NB4 (cell line): ENCODE results near the gene ZNF83.
A peak's percentile ranks its signal among the peaks of the same experiment; 100 is the strongest.
"Not testable (repeated sequence)": the region's sequence is repeated elsewhere in the genome, so short reads cannot be mapped to it uniquely, and the experiment has no call there.

ENCODE experiments used
- DNase-seq: peaks from one replicate; pipeline ENCODE4 v3.0.0; 2010; ENCODE audit warnings: low read depth
- H3K4me3 ChIP-seq: one replicate; pipeline ENCODE4 v1.5.1; 2011; ENCODE audit warnings: mild to moderate bottlenecking, low read depth, low read length, moderate library complexity
- MYC ChIP-seq: IDR thresholded peaks from 2 replicates; pipeline ENCODE4 v1.6.1; 2011; ENCODE audit warnings: low read depth, low read length
- POLR2A ChIP-seq: IDR thresholded peaks from 2 replicates; pipeline ENCODE4 v1.6.1; 2011; ENCODE audit warnings: mild to moderate bottlenecking; ENCODE audit not compliant: insufficient read length; ENCODE audit errors: extremely low read depth
- TF ChIP-seq, protein P1 (sequence below): IDR thresholded peaks from 2 replicates; pipeline ENCODE4 v1.6.1; 2011; ENCODE audit warnings: low read depth, low read length
- TF ChIP-seq, protein P2 (sequence below): IDR thresholded peaks from one replicate; pipeline ENCODE4 v1.5.1; 2012; ENCODE audit warnings: low read depth, low read length

Gene ZNF83

DNA sequence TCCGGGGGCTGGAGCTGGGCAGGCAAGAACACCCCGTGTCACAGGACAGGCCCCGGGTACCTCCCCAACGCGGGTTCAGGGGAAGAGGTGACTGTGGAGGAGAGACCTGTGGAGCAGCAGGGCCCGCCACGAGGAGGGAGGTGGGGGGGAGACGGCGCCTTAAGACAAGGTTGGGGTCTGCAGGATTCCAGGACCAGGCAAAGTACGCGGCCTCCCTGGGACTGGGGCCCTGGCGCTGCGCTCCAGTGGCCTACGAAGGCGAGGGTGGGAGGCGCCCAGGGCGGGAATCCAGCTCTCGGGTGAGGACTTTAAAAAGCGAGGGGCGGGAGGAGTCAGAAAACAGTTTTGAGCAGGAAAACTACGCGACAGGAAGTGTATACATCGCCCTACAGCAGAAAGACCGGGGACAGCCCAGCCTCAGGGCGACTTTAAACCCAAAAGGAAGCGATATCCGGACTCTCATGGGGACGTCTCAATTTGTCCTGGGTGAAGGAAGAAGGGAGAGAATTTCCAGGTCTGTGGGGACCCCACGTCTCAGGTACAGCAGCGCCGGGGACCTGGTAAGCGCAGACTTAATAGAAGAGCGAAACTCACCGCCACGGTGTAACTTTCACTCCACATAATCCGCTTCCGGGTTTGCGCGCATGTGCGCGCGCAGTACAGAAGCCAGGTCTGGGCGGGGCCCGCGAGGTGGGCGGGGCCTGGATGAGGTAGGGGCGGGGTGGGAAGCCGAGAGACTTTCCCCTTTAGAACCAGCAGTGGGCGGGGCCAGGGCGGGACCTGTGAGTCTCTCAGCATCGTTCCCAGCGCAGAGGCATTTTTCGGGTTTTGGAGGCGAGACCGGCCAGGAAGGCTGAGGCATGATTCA is at the start of gene ZNF83:
Gene ZNF83, minus strand, starts transcription at position 638 of the 868 bp plus-strand sequence.
- TF ChIP-seq, protein P1, sequence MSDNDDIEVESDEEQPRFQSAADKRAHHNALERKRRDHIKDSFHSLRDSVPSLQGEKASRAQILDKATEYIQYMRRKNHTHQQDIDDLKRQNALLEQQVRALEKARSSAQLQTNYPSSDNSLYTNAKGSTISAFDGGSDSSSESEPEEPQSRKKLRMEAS = peak; percentile 56; the same call in 1 of the 2 replicates
- peak; percentile 79 for TF ChIP-seq POLR2A
- TF ChIP-seq, protein P2, sequence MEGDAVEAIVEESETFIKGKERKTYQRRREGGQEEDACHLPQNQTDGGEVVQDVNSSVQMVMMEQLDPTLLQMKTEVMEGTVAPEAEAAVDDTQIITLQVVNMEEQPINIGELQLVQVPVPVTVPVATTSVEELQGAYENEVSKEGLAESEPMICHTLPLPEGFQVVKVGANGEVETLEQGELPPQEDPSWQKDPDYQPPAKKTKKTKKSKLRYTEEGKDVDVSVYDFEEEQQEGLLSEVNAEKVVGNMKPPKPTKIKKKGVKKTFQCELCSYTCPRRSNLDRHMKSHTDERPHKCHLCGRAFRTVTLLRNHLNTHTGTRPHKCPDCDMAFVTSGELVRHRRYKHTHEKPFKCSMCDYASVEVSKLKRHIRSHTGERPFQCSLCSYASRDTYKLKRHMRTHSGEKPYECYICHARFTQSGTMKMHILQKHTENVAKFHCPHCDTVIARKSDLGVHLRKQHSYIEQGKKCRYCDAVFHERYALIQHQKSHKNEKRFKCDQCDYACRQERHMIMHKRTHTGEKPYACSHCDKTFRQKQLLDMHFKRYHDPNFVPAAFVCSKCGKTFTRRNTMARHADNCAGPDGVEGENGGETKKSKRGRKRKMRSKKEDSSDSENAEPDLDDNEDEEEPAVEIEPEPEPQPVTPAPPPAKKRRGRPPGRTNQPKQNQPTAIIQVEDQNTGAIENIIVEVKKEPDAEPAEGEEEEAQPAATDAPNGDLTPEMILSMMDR = no peak
- peak; percentile 52; the same call in 1 of the 2 replicates for TF ChIP-seq MYC
- DNase-seq = peak; percentile 90

DNA sequence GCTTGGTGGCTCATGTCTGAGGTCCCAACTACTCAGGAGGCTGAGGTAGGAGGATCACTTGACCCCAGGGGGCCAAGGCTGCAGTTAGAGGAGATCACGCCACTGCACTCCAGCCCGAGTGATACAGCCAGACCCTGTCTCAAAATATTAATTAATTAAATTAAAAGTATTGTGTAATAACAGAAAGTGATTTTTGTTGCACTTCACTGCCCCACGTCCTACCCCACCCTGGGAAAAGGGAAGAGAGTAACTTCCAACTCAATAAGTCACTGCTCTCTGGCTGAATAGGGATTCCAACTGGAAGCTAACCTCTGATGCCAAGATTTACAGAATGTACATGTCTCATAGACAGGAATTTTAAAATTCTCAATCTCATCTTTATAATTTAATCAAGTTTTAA is 49.5 kb upstream of the ZNF83 start:
- no peak overlapping the region for H3K4me3 ChIP-seq
- no peak for DNase-seq
- TF ChIP-seq POLR2A (no peak), MYC (no peak)
- TF ChIP-seq, protein P1 = no peak
- TF ChIP-seq, protein P2 = no peak

More for the DNA sequence above, at the start of gene ZNF83:
- peak within 1 kb of the TSS; percentile 93 for H3K4me3 ChIP-seq

DNA sequence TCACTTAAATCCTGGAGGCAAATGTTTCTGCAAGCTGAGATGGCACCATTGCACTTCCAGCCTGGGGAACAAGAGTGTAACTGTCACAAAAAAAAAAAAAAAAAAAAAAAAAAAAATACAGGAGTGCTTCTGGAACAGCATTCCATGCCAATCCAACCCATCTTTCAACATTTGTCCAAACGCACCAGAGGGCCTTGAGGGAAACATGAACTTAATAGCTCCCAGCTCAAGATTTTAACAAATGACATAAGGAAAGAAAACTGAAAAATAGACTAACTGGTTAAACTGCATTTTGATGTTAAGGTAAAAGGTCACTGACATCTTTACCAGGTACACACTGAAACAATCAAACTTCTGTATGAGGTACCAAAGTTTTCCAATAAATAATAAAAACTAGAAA is 47.7 kb upstream of the ZNF83 start:
- TF ChIP-seq MYC (no peak), POLR2A (no peak)
- TF ChIP-seq, protein P1 = no peak
- TF ChIP-seq, protein P2 = no peak
- DNase-seq = no peak
- no peak overlapping the region for H3K4me3 ChIP-seq

DNA sequence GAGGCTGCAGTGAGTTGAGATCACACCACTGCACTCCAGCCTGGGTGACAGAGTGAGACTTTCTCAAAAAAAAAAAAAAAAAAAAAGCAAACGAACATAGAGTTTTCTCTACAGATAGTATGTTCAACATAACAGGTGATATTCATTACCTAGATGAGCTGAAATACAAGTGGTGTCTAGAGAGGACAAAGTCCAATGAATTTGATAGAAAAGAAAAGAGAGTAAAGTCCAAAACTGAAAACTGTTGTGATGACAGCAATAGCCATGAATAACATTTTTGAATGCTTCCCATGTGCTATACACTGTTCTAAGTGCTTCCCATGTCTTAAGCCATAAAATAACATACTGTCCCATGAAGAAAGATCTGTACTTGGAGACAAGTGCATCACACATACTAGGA is 43.1 kb upstream of the ZNF83 start:
- not testable (repeated sequence) for H3K4me3 ChIP-seq, DNase-seq

DNA sequence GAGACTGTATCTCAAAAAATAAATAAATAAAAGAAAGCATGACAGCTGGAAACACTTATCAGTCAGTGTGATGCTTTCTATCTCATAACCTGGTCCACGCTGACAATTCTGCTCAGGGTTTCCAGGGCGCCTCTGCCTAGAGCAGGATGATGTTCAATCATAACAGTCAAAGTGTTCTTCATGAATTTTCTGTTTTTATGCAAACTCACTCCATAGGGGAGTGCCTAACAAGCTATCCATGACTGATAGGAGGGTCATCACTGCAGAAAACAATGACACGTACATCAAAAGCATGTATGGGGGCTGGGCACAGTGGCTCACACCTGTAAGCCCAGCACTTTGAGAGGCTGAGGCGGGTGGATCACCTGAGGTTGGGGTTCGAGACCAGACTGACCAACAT is 41.4 kb upstream of the ZNF83 start:
- no peak overlapping the region for H3K4me3 ChIP-seq
- no peak for DNase-seq
- TF ChIP-seq, protein P1 = no peak
- TF ChIP-seq, protein P2 = no peak
- TF ChIP-seq POLR2A (no peak), MYC (no peak)

DNA sequence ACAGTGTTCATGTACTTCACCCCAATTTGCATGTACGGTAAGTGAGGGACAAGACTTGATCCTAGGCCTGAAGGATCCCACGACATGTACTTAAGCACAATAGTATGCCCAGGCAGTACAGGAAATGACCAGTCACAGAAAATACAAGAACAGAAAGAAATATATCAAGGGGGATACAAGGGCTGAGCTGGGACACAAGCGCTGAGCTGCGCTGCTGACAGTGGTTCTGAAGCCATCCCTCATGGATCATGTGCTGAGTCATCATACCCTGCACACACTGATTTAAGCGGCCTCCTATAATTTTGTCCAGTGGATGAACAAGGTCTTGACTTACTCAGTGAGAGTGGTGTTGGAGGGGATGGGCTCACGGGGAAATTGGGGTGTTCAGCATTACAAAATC is 37.1 kb upstream of the ZNF83 start:
- H3K4me3 ChIP-seq, DNase-seq: not testable (repeated sequence)

DNA sequence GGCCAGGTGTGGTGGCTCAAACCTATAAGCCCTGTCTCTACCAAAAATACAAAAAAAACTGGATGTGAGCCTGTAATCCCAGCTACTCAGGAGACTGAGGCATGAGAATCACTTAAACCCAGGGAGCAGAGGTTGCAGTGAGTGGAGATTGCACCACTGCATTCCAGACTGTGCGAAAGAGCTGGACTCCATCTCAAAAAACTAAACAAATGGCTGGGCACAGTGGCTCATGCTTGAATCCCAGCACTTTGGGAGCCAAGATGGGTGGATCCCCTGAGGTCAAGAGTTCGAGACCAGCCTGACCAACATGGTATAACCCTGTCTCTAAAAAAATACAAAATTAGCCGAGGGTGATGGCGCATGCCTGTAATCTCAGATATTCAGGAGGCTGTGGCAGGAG is 34.9 kb upstream of the ZNF83 start:
- TF ChIP-seq MYC (no peak), POLR2A (no peak)
- TF ChIP-seq, protein P2 = no peak
- TF ChIP-seq, protein P1 = no peak
- H3K4me3 ChIP-seq = no peak overlapping the region
- DNase-seq = no peak
